IgD-negative memory B cell (primary cell): ENCODE data around the gene PLIN3. TPM values are rescaled to one million over a fixed set of nuclear protein-coding genes. Genes with fewer than 3 reads are reported as not detected.
"Not testable (repeated sequence)": the region's sequence is repeated elsewhere in the genome, so short reads cannot be mapped to it uniquely, and the experiment has no call there.

ENCODE experiments used
- H3K27ac Mint-ChIP-seq, 3 donors: one replicate each; pipeline ENCODE4 v1.8.0; 2020 to 2022; ENCODE audit warnings: mild to moderate bottlenecking in 3 of 3, mixed read lengths in 3 of 3, moderate library complexity in 1 of 3
- H3K27me3 Mint-ChIP-seq: one replicate; pipeline ENCODE4 v1.8.0; 2021; ENCODE audit warnings: mixed read lengths
- H3K36me3 Mint-ChIP-seq: one replicate; pipeline ENCODE4 v1.8.0; 2020; ENCODE audit warnings: mild to moderate bottlenecking, mixed read lengths
- H3K4me1 Mint-ChIP-seq, 3 donors: one replicate each; pipeline ENCODE4 v1.8.0; 2020 to 2022; ENCODE audit warnings: mixed read lengths in 3 of 3, mild to moderate bottlenecking in 1 of 3
- H3K4me3 Mint-ChIP-seq, 4 donors: one replicate each; pipeline ENCODE4 v1.8.0; 2020 to 2022; ENCODE audit warnings: mild to moderate bottlenecking in 4 of 4, mixed read lengths in 4 of 4, moderate library complexity in 3 of 4
- H3K9me3 Mint-ChIP-seq, 3 donors: one replicate each; pipeline ENCODE4 v1.8.0; 2020 to 2021; ENCODE audit warnings: mixed read lengths in 3 of 3, mild to moderate bottlenecking in 1 of 3
- polyA plus RNA-seq: library from polyadenylated mRNA; unstranded; fragments of 300-500 nt; fragmentation: Illumina TruSeq; gene quantifications from one replicate; pipeline ENCODE4 v1.2.3, GENCODE V29; 2021

Gene PLIN3
- polyA plus RNA-seq, 1 donor from 2014 or later, result 52.1 TPM

- Mint-ChIP-seq H3K9me3 (no peaks in the 10 kb centered on the region), H3K4me1 (peaks cover 6 to 20% (median 12%) of the 10 kb centered on the region in 3 donors), H3K36me3 (peaks cover 2% of the 10 kb centered on the region), H3K27ac (peak overlapping the region in 2 of 3 donors; percentile 19 to 49), H3K27me3 (no peaks in the 10 kb centered on the region), H3K4me3 (peak overlapping the region in 2 of 4 donors; percentile 25 to 37)
Measured at GRCh38 chr19:4794971-4795370, 72.5 kb downstream of the PLIN3 start.

GRCh38 chr19:4793278-4793677 is 74.2 kb downstream of the PLIN3 start:
- not testable (repeated sequence) for H3K27me3 Mint-ChIP-seq, H3K9me3 Mint-ChIP-seq, H3K36me3 Mint-ChIP-seq
- Mint-ChIP-seq H3K4me3 (peak overlapping the region; percentile 17 to 86 (median 40)), H3K27ac (peak overlapping the region in 1 of 3 donors; percentile 46), H3K4me1 (peaks cover 6 to 22% (median 10%) of the 10 kb centered on the region in 3 donors)

DNA sequence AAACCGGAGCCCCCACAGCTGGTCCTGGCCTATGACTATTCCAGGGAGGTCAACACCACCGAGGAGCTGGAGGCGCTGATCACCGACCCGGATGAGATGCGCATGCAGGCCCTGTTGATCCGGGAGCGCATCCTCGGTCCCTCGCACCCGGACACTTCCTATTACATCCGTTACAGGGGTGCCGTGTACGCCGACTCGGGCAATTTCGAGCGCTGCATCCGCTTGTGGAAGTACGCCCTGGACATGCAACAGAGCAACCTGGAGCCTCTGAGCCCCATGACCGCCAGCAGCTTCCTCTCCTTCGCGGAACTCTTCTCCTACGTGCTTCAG is 74.6 kb downstream of the PLIN3 start:
- Mint-ChIP-seq H3K4me1 (peaks cover 6 to 22% (median 10%) of the 10 kb centered on the region in 3 donors), H3K27ac (peak overlapping the region in 2 of 3 donors; percentile 19 to 46), H3K4me3 (peak overlapping the region; percentile 17 to 86 (median 40))
- H3K9me3 Mint-ChIP-seq, H3K27me3 Mint-ChIP-seq, H3K36me3 Mint-ChIP-seq: not testable (repeated sequence)

- H3K36me3 Mint-ChIP-seq, H3K27me3 Mint-ChIP-seq, H3K9me3 Mint-ChIP-seq: not testable (repeated sequence)
- peaks cover 6 to 22% (median 10%) of the 10 kb centered on the region in 3 donors for H3K4me1 Mint-ChIP-seq
- H3K4me3 Mint-ChIP-seq, result peak overlapping the region; percentile 25 to 92 (median 81)
- peak overlapping the region; percentile 19 to 87 (median 46) for H3K27ac Mint-ChIP-seq
Measured at GRCh38 chr19:4792019-4792865, 75.2 kb downstream of the PLIN3 start.

DNA sequence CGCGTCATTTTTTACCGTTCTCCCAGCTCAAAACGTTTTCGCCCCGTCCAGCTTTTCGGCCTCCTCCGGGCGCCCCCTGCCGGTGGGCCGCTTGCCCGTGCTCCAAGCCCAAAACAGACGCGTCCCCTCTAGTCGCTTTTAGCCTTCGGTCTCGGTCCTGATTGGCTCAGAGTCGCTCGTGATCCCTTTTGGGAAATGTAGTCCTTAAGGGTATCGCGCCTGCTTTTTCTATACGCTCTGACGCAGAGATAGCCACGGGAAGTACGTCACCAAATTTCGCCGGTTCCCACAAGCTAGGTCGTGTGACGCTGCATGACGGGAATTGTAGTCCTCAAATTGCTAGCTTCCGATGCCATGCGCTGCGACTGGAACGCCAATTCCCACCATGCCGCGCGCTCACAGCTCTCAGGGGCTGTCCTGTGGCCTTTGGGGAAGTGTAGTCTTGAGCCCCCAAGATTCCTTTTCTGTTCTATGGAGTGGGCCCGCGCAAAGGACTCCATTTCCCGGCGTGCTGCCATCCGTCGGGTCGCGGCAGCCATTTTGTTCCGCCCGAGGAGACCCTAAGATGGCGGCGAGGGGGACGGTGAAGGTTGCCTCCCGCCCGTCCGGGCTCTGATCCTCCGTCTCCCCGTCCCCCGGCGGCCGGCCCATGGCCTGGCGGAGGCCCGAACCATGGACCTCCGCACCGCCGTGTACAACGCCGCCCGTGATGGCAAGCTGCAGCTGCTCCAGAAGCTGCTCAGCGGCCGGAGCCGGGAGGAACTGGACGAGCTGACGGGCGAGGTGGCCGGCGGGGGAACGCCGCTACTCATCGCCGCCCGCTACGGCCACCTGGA is 76.1 kb downstream of the PLIN3 start, which contains the start of gene FEM1A:
TSS of gene FEM1A (plus strand) at position 552 of the 836 bp plus-strand sequence. CDS start at position 673, 121 bp downstream.
- H3K4me3 Mint-ChIP-seq, result peak within 1 kb of the TSS; percentile 63 to 92 (median 81)
- H3K4me1 Mint-ChIP-seq, result peaks cover under 1 to 18% (median 10%) of the 10 kb centered on the region in 3 donors
- no peaks in the 10 kb centered on the region for H3K9me3 Mint-ChIP-seq
- peak within 1 kb of the TSS; percentile 28 to 93 (median 44) for H3K27ac Mint-ChIP-seq
- H3K36me3 Mint-ChIP-seq, result no peaks in the 10 kb centered on the region
- no peaks in the 10 kb centered on the region for H3K27me3 Mint-ChIP-seq

Other genes with a start within 250 kb of the PLIN3 start
- gene TNFAIP8L1, start 228.2 kb downstream of the PLIN3 start, polyA plus RNA-seq, result 18.4 TPM
- gene MYDGF, start 197.3 kb downstream of the PLIN3 start, polyA plus RNA-seq, result 100 TPM
- gene DPP9, start 143.8 kb downstream of the PLIN3 start, polyA plus RNA-seq, result 40.5 TPM
- gene FEM1A, start 75.9 kb downstream of the PLIN3 start, polyA plus RNA-seq, result 4.1 TPM
- 23.3 TPM for gene TICAM1, start 36.0 kb downstream of the PLIN3 start, polyA plus RNA-seq
- 1.2 TPM for gene ARRDC5, start 35.2 kb upstream of the PLIN3 start, polyA plus RNA-seq
- gene UHRF1, start 41.8 kb upstream of the PLIN3 start, polyA plus RNA-seq, result not detected
- gene KDM4B, start 101.4 kb upstream of the PLIN3 start, polyA plus RNA-seq, result 78.2 TPM